ENCODE results near the gene CIITA. TPM values are rescaled to one million over a fixed set of nuclear protein-coding genes. Genes with fewer than 3 reads are reported as not detected.

Gene CIITA
- total and polyA plus RNA-seq, 9 of the 15 experiments (the other 6 are each of a cell fraction or from before 2014, with no cell fraction given): 0.01 to 0.20 (median 0.11) TPM; not detected in 4

DNA sequence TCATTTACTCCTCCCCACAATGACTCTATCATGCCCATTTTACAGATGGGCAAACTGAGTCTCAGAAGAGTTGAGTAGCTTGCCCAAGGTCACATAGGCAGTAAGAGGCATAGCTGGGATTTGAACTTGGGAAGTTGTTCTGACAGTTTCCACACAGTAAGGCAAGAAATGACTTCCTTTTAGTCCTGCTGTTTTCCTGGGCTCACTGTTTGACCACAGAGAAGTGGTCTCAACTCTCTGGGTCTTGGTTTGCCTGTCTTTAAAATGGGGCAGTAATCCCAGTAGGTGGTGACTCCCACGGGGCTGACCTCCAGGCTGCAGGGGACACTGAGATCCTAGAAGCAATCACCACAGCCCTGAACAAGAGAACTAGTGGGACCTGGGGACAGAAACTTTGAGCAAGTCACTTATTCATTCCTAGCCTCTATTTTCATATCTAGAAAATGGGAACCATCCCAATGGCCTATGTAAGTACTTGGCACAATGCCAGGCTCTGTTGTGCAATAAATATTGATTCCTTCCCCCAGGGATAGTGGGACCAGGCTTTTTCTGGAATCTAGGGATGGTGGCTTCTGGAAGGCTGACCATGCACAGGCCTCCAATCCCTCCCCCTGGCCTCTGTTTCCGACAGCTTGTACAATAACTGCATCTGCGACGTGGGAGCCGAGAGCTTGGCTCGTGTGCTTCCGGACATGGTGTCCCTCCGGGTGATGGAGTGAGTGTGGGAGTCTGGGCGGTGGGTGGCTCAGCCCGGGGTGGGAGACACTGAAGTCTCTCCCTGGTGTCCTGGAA, 44.7 kb downstream of the CIITA start (continued):
- TF ChIP-seq, protein P1, sequence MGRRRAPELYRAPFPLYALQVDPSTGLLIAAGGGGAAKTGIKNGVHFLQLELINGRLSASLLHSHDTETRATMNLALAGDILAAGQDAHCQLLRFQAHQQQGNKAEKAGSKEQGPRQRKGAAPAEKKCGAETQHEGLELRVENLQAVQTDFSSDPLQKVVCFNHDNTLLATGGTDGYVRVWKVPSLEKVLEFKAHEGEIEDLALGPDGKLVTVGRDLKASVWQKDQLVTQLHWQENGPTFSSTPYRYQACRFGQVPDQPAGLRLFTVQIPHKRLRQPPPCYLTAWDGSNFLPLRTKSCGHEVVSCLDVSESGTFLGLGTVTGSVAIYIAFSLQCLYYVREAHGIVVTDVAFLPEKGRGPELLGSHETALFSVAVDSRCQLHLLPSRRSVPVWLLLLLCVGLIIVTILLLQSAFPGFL (CRISPR knock-in tag; IDR thresholded peaks at IDR 0.05): no peak
- no peak for TF ChIP-seq ETS2 (tag; IDR thresholded peaks at IDR 0.05; ENCODE audit: borderline replicate concordance, poor library complexity, severe bottlenecking)
- TF ChIP-seq CAMTA2 (CRISPR knock-in tag; conservative IDR thresholded peaks at IDR 0.05): no peak
- TF ChIP-seq ZNF24 (IDR thresholded peaks at IDR 0.05): peak; percentile 68; the same call in 1 of the 2 replicates
- TF ChIP-seq, protein P2, sequence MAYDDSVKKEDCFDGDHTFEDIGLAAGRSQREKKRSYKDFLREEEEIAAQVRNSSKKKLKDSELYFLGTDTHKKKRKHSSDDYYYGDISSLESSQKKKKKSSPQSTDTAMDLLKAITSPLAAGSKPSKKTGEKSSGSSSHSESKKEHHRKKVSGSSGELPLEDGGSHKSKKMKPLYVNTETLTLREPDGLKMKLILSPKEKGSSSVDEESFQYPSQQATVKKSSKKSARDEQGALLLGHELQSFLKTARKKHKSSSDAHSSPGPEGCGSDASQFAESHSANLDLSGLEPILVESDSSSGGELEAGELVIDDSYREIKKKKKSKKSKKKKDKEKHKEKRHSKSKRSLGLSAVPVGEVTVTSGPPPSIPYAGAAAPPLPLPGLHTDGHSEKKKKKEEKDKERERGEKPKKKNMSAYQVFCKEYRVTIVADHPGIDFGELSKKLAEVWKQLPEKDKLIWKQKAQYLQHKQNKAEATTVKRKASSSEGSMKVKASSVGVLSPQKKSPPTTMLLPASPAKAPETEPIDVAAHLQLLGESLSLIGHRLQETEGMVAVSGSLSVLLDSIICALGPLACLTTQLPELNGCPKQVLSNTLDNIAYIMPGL (CRISPR knock-in tag; IDR thresholded peaks at IDR 0.05): no peak
- peak; percentile 98 for TF ChIP-seq NFIC (IDR thresholded peaks at IDR 0.05)
- TF ChIP-seq, protein P3, sequence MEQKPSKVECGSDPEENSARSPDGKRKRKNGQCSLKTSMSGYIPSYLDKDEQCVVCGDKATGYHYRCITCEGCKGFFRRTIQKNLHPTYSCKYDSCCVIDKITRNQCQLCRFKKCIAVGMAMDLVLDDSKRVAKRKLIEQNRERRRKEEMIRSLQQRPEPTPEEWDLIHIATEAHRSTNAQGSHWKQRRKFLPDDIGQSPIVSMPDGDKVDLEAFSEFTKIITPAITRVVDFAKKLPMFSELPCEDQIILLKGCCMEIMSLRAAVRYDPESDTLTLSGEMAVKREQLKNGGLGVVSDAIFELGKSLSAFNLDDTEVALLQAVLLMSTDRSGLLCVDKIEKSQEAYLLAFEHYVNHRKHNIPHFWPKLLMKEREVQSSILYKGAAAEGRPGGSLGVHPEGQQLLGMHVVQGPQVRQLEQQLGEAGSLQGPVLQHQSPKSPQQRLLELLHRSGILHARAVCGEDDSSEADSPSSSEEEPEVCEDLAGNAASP (IDR thresholded peaks at IDR 0.05): no peak
- TF ChIP-seq ZNF408 (CRISPR knock-in tag; IDR thresholded peaks at IDR 0.05; ENCODE audit: low read depth): no peak
- no peak for TF ChIP-seq ZC3H8 (IDR thresholded peaks at IDR 0.05)
- TF ChIP-seq, protein P4, sequence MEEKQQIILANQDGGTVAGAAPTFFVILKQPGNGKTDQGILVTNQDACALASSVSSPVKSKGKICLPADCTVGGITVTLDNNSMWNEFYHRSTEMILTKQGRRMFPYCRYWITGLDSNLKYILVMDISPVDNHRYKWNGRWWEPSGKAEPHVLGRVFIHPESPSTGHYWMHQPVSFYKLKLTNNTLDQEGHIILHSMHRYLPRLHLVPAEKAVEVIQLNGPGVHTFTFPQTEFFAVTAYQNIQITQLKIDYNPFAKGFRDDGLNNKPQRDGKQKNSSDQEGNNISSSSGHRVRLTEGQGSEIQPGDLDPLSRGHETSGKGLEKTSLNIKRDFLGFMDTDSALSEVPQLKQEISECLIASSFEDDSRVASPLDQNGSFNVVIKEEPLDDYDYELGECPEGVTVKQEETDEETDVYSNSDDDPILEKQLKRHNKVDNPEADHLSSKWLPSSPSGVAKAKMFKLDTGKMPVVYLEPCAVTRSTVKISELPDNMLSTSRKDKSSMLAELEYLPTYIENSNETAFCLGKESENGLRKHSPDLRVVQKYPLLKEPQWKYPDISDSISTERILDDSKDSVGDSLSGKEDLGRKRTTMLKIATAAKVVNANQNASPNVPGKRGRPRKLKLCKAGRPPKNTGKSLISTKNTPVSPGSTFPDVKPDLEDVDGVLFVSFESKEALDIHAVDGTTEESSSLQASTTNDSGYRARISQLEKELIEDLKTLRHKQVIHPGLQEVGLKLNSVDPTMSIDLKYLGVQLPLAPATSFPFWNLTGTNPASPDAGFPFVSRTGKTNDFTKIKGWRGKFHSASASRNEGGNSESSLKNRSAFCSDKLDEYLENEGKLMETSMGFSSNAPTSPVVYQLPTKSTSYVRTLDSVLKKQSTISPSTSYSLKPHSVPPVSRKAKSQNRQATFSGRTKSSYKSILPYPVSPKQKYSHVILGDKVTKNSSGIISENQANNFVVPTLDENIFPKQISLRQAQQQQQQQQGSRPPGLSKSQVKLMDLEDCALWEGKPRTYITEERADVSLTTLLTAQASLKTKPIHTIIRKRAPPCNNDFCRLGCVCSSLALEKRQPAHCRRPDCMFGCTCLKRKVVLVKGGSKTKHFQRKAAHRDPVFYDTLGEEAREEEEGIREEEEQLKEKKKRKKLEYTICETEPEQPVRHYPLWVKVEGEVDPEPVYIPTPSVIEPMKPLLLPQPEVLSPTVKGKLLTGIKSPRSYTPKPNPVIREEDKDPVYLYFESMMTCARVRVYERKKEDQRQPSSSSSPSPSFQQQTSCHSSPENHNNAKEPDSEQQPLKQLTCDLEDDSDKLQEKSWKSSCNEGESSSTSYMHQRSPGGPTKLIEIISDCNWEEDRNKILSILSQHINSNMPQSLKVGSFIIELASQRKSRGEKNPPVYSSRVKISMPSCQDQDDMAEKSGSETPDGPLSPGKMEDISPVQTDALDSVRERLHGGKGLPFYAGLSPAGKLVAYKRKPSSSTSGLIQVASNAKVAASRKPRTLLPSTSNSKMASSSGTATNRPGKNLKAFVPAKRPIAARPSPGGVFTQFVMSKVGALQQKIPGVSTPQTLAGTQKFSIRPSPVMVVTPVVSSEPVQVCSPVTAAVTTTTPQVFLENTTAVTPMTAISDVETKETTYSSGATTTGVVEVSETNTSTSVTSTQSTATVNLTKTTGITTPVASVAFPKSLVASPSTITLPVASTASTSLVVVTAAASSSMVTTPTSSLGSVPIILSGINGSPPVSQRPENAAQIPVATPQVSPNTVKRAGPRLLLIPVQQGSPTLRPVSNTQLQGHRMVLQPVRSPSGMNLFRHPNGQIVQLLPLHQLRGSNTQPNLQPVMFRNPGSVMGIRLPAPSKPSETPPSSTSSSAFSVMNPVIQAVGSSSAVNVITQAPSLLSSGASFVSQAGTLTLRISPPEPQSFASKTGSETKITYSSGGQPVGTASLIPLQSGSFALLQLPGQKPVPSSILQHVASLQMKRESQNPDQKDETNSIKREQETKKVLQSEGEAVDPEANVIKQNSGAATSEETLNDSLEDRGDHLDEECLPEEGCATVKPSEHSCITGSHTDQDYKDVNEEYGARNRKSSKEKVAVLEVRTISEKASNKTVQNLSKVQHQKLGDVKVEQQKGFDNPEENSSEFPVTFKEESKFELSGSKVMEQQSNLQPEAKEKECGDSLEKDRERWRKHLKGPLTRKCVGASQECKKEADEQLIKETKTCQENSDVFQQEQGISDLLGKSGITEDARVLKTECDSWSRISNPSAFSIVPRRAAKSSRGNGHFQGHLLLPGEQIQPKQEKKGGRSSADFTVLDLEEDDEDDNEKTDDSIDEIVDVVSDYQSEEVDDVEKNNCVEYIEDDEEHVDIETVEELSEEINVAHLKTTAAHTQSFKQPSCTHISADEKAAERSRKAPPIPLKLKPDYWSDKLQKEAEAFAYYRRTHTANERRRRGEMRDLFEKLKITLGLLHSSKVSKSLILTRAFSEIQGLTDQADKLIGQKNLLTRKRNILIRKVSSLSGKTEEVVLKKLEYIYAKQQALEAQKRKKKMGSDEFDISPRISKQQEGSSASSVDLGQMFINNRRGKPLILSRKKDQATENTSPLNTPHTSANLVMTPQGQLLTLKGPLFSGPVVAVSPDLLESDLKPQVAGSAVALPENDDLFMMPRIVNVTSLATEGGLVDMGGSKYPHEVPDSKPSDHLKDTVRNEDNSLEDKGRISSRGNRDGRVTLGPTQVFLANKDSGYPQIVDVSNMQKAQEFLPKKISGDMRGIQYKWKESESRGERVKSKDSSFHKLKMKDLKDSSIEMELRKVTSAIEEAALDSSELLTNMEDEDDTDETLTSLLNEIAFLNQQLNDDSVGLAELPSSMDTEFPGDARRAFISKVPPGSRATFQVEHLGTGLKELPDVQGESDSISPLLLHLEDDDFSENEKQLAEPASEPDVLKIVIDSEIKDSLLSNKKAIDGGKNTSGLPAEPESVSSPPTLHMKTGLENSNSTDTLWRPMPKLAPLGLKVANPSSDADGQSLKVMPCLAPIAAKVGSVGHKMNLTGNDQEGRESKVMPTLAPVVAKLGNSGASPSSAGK (IDR thresholded peaks at IDR 0.05): no peak
- TF ChIP-seq MAFK (IDR thresholded peaks at IDR 0.05; ENCODE audit: low read length): no peak
- TF ChIP-seq NFIX (CRISPR knock-in tag; IDR thresholded peaks at IDR 0.05; ENCODE audit: low read depth): peak; percentile 93
